Measurements from ENCODE around the gene GFER.
"Not testable (repeated sequence)": the region's sequence is repeated elsewhere in the genome, so short reads cannot be mapped to it uniquely, and the experiment has no call there.

The GFER gene

GRCh38 chr16:2008631-2009163, 24.7 kb downstream of the GFER start:
- DNase-seq = no peak

GRCh38 chr16:2009164-2009711, 25.2 kb downstream of the GFER start:
- no peak for DNase-seq

GRCh38 chr16:2009791-2010510, 26.0 kb downstream of the GFER start, which contains the start of gene ZNF598:
Gene ZNF598, minus strand, starts transcription at chr16:2009821.
- DNase-seq = peak; percentile 80

GRCh38 chr16:2011726-2012125, 27.7 kb downstream of the GFER start:
- not testable (repeated sequence) for DNase-seq

GRCh38 chr16:2013527-2013926, 29.5 kb downstream of the GFER start:
- no peak for DNase-seq

- no peak for DNase-seq
Observed at GRCh38 chr16:2015117-2015946, 31.3 kb downstream of the GFER start.

GRCh38 chr16:2015947-2016208, 31.9 kb downstream of the GFER start:
- DNase-seq = no peak

GRCh38 chr16:2016407-2016922, 32.5 kb downstream of the GFER start:
- no peak for DNase-seq

GRCh38 chr16:2019518-2019920, 35.5 kb downstream of the GFER start, which contains the start of gene NPW:
Gene NPW, plus strand, starts transcription at chr16:2019785.
- DNase-seq = no peak

GRCh38 chr16:2019921-2020831, 36.2 kb downstream of the GFER start:
- DNase-seq = no peak

GRCh38 chr16:2022723-2023091, 38.7 kb downstream of the GFER start:
- DNase-seq = no peak

- DNase-seq = peak; percentile 97
Observed at GRCh38 chr16:2023092-2024031, 39.4 kb downstream of the GFER start.

GRCh38 chr16:2024032-2024420, 40.0 kb downstream of the GFER start:
- no peak for DNase-seq

GRCh38 chr16:2025251-2025650, 41.3 kb downstream of the GFER start:
- DNase-seq = no peak

- DNase-seq = no peak
Observed at GRCh38 chr16:2025878-2026460, 42.0 kb downstream of the GFER start.

GRCh38 chr16:2026461-2027023, 42.5 kb downstream of the GFER start, which contains the start of gene NHERF2:
Gene NHERF2, plus strand, starts transcription at chr16:2026902. Its CDS starts 104 bp downstream, at chr16:2027006.
- no peak for DNase-seq

GRCh38 chr16:2027024-2028010, 43.3 kb downstream of the GFER start:
- DNase-seq = no peak

- DNase-seq = no peak
Observed at GRCh38 chr16:2028146-2028545, 44.2 kb downstream of the GFER start.

GRCh38 chr16:2028620-2029220, 44.7 kb downstream of the GFER start:
- no peak for DNase-seq

Data from activated CD8-positive, alpha-beta memory T cell treated with anti-CD3 and anti-CD28 coated beads, Interleukin-2, amount 50 U/mL, for 4 hours (primary cell).